Tibial nerve (tissue), 4 donors: ENCODE measurements around the gene SNRK.

Source experiments
- CTCF ChIP-seq, 5 experiments: fragments of 200-600 bp in 3 of 5; fragments of 450-650 bp in 2 of 5; sonication (generic) in 3 of 5; IDR thresholded peaks; one replicate each; pipeline ENCODE4 v1.5.1; 2016 to 2019; ENCODE audit warnings: antibody characterized with exemption in 5 of 5, mild to moderate bottlenecking in 3 of 5, moderate library complexity in 2 of 5
- EP300 ChIP-seq, 2 donors: sonication (generic); formaldehyde crosslinking; IDR thresholded peaks; one replicate each; pipeline ENCODE4 v1.6.1; 2017; ENCODE audit warnings: antibody characterized with exemption in 2 of 2, mild to moderate bottlenecking in 1 of 2
- POLR2A ChIP-seq, 2 donors: fragments of 450-650 bp; IDR thresholded peaks; one replicate each; pipeline ENCODE4 v1.6.1; 2017; ENCODE audit warnings: antibody characterized with exemption in 2 of 2, mild to moderate bottlenecking in 2 of 2, moderate library complexity in 2 of 2

GRCh38 chr3:43334976-43335375 is 48.6 kb downstream of the SNRK start:
- TF ChIP-seq POLR2A (IDR thresholded peaks at IDR 0.05) (no peak), CTCF (IDR thresholded peaks at IDR 0.05) (no peak), EP300 (IDR thresholded peaks at IDR 0.05) (no peak)
